ENCODE data around the gene CYP21A2. TPM values are rescaled to one million over a fixed set of nuclear protein-coding genes. Genes with fewer than 3 reads are reported as not detected.
"Not testable (repeated sequence)": the region's sequence is repeated elsewhere in the genome, so short reads cannot be mapped to it uniquely, and the experiment has no call there.

The CYP21A2 gene
- total RNA-seq, 1 donor from 2014 or later, result 0.23 TPM

- not testable (repeated sequence) for H3K9me3 Mint-ChIP-seq; H3K27ac Mint-ChIP-seq (ENCODE audit: unreplicated experiment); H3K27me3 Mint-ChIP-seq (ENCODE audit: low read depth); DNase-seq (ENCODE audit: low read depth, low spot score); H3K36me3 Mint-ChIP-seq (ENCODE audit: low read depth); H3K4me3 Mint-ChIP-seq; H3K4me1 Mint-ChIP-seq
Measured at GRCh38 chr6:32040299-32041049, 2.3 kb downstream of the CYP21A2 start.

DNA sequence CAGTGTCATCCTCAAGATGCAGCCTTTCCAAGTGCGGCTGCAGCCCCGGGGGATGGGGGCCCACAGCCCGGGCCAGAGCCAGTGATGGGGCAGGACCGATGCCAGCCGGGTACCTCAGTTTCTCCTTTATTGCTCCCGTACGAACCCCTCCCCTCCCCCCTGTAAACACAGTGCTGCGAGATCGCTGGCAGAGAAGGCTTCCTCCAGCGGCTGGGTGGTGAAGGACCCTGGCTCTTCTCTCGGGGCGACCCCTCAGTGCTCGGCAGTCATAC, 2.8 kb downstream of the CYP21A2 start:
- not testable (repeated sequence) for H3K36me3 Mint-ChIP-seq (ENCODE audit: low read depth); H3K27ac Mint-ChIP-seq (ENCODE audit: unreplicated experiment); H3K9me3 Mint-ChIP-seq; H3K27me3 Mint-ChIP-seq (ENCODE audit: low read depth); DNase-seq (ENCODE audit: low read depth, low spot score); H3K4me3 Mint-ChIP-seq; H3K4me1 Mint-ChIP-seq

GRCh38 chr6:32041385-32041784, 3.2 kb downstream of the CYP21A2 start:
- not testable (repeated sequence) for H3K9me3 Mint-ChIP-seq; H3K36me3 Mint-ChIP-seq (ENCODE audit: low read depth); DNase-seq (ENCODE audit: low read depth, low spot score); H3K4me1 Mint-ChIP-seq; H3K4me3 Mint-ChIP-seq; H3K27me3 Mint-ChIP-seq (ENCODE audit: low read depth)
- peak overlapping the region; percentile 93 for H3K27ac Mint-ChIP-seq (ENCODE audit: unreplicated experiment)

- H3K9me3 Mint-ChIP-seq; H3K4me1 Mint-ChIP-seq; H3K36me3 Mint-ChIP-seq (ENCODE audit: low read depth); H3K4me3 Mint-ChIP-seq; H3K27me3 Mint-ChIP-seq (ENCODE audit: low read depth); DNase-seq (ENCODE audit: low read depth, low spot score); H3K27ac Mint-ChIP-seq (ENCODE audit: unreplicated experiment): not testable (repeated sequence)
Measured at GRCh38 chr6:32042276-32042675, 4.1 kb downstream of the CYP21A2 start.

- H3K27me3 Mint-ChIP-seq (ENCODE audit: low read depth); DNase-seq (ENCODE audit: low read depth, low spot score); H3K4me3 Mint-ChIP-seq; H3K36me3 Mint-ChIP-seq (ENCODE audit: low read depth); H3K4me1 Mint-ChIP-seq; H3K9me3 Mint-ChIP-seq; H3K27ac Mint-ChIP-seq (ENCODE audit: unreplicated experiment): not testable (repeated sequence)
Measured at GRCh38 chr6:32043589-32044380, 5.6 kb downstream of the CYP21A2 start.

- H3K4me3 Mint-ChIP-seq; H3K27me3 Mint-ChIP-seq (ENCODE audit: low read depth); H3K27ac Mint-ChIP-seq (ENCODE audit: unreplicated experiment); H3K9me3 Mint-ChIP-seq; H3K36me3 Mint-ChIP-seq (ENCODE audit: low read depth); DNase-seq (ENCODE audit: low read depth, low spot score); H3K4me1 Mint-ChIP-seq: not testable (repeated sequence)
Measured at GRCh38 chr6:32044916-32045315, 6.7 kb downstream of the CYP21A2 start.

- Mint-ChIP-seq H3K27me3 (ENCODE audit: low read depth) (no peaks in the 10 kb centered on the region), H3K27ac (ENCODE audit: unreplicated experiment) (no peak overlapping the region), H3K4me3 (no peak overlapping the region), H3K36me3 (ENCODE audit: low read depth) (no peaks in the 10 kb centered on the region), H3K9me3 (no peaks in the 10 kb centered on the region), H3K4me1 (peaks cover 5% of the 10 kb centered on the region)
- TF ChIP-seq CTCF (conservative IDR thresholded peaks at IDR 0.05), result no peak
- DNase-seq (ENCODE audit: low read depth, low spot score), result no peak
Measured at GRCh38 chr6:32045811-32046449, 7.7 kb downstream of the CYP21A2 start.

DNA sequence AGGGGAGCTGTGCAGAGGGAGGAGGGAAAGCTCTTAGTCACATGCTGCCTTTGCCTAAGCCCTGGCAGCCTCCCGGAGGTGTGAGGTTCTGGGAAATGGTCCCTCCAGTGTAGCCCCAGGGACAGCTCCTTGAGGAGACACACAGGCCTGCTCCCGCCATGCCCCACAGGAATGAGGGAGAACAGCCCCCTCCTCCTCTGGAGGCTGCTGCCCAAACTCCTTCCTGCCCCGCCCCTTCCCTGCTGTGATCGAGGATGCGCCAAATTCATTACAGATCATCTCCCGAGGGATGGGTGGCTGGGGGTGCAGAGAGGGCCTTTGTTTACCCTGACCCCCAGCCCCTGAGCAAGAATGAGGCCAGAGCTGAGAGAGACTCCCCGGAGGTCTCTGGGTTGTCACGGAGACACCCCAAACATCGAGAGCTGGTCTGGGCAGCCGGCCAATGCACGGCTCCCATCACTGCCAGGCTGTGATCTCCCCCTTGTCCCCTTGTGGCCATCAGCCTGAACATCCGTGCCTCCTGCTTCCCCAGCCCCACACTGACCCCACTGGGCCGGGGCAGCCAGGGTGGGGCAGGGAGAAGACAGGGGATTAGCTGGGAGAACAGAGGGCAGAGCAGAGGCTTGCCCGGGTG, 8.4 kb downstream of the CYP21A2 start:
- no peaks in the 10 kb centered on the region for H3K27me3 Mint-ChIP-seq (ENCODE audit: low read depth)
- no peak overlapping the region for H3K27ac Mint-ChIP-seq (ENCODE audit: unreplicated experiment)
- TF ChIP-seq CTCF (conservative IDR thresholded peaks at IDR 0.05), result no peak
- no peak for DNase-seq (ENCODE audit: low read depth, low spot score)
- peaks cover 5% of the 10 kb centered on the region for H3K4me1 Mint-ChIP-seq
- H3K36me3 Mint-ChIP-seq (ENCODE audit: low read depth), result no peaks in the 10 kb centered on the region
- H3K4me3 Mint-ChIP-seq, result no peak overlapping the region
- H3K9me3 Mint-ChIP-seq, result no peaks in the 10 kb centered on the region
